ENCODE results near the gene ZFP69. TPM values are rescaled to one million over a fixed set of nuclear protein-coding genes. Genes with fewer than 3 reads are reported as not detected.

Gene ZFP69
- total RNA-seq, 6 experiments from 2014 or later: 0.17 to 2.2 (median 2.0) TPM

DNA sequence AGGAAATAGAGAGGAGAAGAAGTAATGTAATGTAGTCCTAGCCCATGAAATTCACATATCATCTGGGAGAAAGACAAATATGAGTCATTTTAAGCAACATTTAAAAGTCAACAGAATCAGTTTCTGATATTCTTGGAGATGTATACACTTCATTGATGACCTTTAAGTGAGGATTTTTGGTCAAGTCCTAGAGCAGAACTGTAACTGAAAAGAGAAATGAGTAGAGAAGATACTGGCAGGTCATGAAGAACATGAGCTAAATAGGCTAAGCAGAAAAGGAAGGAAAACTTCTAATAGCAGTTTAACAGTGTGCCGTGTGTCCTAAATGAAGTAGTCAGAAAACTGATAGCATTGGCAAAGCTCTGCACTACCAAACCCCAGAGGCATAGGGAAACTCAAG lies 22.2 kb upstream of the ZFP69 start:
- H3K27me3 Mint-ChIP-seq (ENCODE audit: insufficient read depth): peaks cover 1% of the 10 kb centered on the region; the same call in 1 of the 2 replicates
- TF ChIP-seq, protein P1, sequence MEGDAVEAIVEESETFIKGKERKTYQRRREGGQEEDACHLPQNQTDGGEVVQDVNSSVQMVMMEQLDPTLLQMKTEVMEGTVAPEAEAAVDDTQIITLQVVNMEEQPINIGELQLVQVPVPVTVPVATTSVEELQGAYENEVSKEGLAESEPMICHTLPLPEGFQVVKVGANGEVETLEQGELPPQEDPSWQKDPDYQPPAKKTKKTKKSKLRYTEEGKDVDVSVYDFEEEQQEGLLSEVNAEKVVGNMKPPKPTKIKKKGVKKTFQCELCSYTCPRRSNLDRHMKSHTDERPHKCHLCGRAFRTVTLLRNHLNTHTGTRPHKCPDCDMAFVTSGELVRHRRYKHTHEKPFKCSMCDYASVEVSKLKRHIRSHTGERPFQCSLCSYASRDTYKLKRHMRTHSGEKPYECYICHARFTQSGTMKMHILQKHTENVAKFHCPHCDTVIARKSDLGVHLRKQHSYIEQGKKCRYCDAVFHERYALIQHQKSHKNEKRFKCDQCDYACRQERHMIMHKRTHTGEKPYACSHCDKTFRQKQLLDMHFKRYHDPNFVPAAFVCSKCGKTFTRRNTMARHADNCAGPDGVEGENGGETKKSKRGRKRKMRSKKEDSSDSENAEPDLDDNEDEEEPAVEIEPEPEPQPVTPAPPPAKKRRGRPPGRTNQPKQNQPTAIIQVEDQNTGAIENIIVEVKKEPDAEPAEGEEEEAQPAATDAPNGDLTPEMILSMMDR (IDR thresholded peaks at IDR 0.05): no peak
- peaks cover 88% of the 10 kb centered on the region for H3K36me3 Mint-ChIP-seq (ENCODE audit: low read depth)
- no peak overlapping the region for H3K4me3 Mint-ChIP-seq
- no peak for DNase-seq
- H3K9me3 Mint-ChIP-seq: peaks cover 93% of the 10 kb centered on the region
- H3K27ac Mint-ChIP-seq: no peak overlapping the region
- H3K4me1 Mint-ChIP-seq (ENCODE audit: low read depth): peaks cover 13% of the 10 kb centered on the region

DNA sequence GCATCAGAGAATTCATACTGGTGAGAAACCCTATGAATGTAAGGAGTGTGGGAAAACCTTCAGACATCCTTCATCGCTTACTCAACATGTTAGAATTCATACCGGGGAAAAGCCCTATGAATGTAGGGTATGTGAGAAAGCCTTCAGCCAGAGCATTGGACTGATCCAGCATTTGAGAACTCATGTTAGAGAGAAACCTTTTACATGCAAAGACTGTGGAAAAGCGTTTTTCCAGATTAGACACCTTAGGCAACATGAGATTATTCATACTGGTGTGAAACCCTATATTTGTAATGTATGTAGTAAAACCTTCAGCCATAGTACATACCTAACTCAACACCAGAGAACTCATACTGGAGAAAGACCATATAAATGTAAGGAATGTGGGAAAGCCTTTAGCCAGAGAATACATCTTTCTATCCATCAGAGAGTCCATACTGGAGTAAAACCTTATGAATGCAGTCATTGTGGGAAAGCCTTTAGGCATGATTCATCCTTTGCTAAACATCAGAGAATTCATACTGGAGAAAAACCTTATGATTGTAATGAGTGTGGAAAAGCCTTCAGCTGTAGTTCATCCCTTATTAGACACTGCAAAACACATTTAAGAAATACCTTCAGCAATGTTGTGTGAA lies 14.0 kb upstream of the ZFP69 start:
- TF ChIP-seq, protein P1 (IDR thresholded peaks at IDR 0.05): no peak
- Mint-ChIP-seq H3K27ac (no peak overlapping the region), H3K36me3 (ENCODE audit: low read depth) (peaks cover 86% of the 10 kb centered on the region), H3K4me1 (ENCODE audit: low read depth) (no peaks in the 10 kb centered on the region), H3K4me3 (no peak overlapping the region), H3K9me3 (peaks cover 100% of the 10 kb centered on the region), H3K27me3 (ENCODE audit: insufficient read depth) (0 out of 2 replicates have a peak, but pooled peaks cover 1% of the 10 kb centered on the region)
- DNase-seq: no peak

DNA sequence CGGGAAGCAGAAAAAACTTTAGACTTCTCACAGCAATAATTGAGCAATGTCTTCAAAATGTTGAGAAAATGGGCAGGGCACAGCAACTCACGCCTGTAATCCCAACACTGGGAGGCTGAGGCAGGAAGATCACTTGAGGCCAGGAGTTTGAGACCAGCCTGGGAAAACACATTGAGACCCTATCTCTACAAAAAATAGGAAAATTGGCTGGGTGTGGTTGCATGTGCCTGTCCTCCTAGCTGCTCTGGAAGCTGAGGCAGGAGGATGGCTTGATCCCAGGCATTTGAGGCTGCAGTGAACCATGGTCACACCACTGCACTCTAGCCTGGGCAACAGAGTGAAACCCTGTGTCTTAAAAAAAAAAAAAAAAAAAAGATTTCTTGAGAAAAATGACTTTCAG lies 7.8 kb upstream of the ZFP69 start:
- Mint-ChIP-seq H3K27me3 (ENCODE audit: insufficient read depth) (no peaks in the 10 kb centered on the region), H3K27ac (no peak overlapping the region), H3K36me3 (ENCODE audit: low read depth) (peaks cover 76% of the 10 kb centered on the region), H3K4me3 (no peak overlapping the region), H3K9me3 (peaks cover 100% of the 10 kb centered on the region), H3K4me1 (ENCODE audit: low read depth) (no peaks in the 10 kb centered on the region)
- no peak for DNase-seq
- TF ChIP-seq, protein P1 (IDR thresholded peaks at IDR 0.05): no peak

DNA sequence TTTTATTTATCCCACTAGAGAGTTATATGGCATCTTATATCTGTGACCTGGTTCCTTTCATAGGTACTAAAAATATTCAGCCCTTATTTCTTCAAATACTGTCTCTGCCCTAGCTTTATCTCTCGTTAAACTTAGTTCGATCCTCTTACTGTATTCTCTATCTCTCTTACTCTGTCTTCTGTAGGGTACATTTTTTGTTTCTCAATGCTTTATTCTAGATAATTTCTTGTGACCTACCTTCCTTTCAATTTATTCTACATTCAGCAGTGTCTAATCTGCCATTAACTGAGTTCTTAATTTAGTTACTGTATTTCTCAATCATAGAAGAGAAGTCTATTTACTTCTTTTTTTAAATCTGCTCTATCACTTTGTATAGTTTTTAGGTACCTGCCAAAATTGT lies 1.8 kb upstream of the ZFP69 start:
- Mint-ChIP-seq H3K27ac (no peak overlapping the region), H3K4me3 (no peak overlapping the region), H3K36me3 (ENCODE audit: low read depth) (peaks cover 53% of the 10 kb centered on the region), H3K27me3 (ENCODE audit: insufficient read depth) (peaks cover 11% of the 10 kb centered on the region), H3K9me3 (peaks cover 90% of the 10 kb centered on the region), H3K4me1 (ENCODE audit: low read depth) (peaks cover 8% of the 10 kb centered on the region; the same call in 1 of the 2 replicates)
- TF ChIP-seq, protein P1 (IDR thresholded peaks at IDR 0.05): no peak
- no peak for DNase-seq

DNA sequence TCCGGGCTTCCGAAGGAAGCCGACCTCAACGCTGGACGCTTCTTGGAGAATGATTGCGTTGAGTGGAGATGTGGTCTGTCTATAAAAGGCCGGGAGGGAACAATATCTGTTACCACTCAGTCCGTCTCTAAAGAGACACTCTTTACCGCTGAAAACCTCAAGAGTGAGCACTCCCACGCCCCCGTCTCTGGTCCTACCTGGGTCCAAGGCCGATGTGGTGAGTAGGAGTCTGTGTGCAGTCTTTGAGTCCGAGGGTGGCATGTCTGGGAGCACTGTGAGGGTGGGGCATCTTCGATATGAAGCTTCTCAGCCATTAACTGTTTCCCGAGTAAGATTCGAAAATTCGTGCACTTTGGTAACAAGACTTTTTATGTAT lies 576 bp downstream of the ZFP69 start:
- TF ChIP-seq, protein P1 (IDR thresholded peaks at IDR 0.05): no peak
- peaks cover 11% of the 10 kb centered on the region for H3K27me3 Mint-ChIP-seq (ENCODE audit: insufficient read depth)
- H3K4me3 Mint-ChIP-seq: peak overlapping the region; percentile 85
- no peak for DNase-seq
- peaks cover 86% of the 10 kb centered on the region for H3K9me3 Mint-ChIP-seq
- H3K27ac Mint-ChIP-seq: no peak overlapping the region
- H3K36me3 Mint-ChIP-seq (ENCODE audit: low read depth): peaks cover 64% of the 10 kb centered on the region
- H3K4me1 Mint-ChIP-seq (ENCODE audit: low read depth): peaks cover 8% of the 10 kb centered on the region; the same call in 1 of the 2 replicates
